ENCODE results near the gene FAF1.
A peak's percentile ranks its signal among the peaks of the same experiment; 100 is the strongest.
"Not testable (repeated sequence)": the region's sequence is repeated elsewhere in the genome, so short reads cannot be mapped to it uniquely, and the experiment has no call there.

The FAF1 gene

GRCh38 chr1:50531027-50531426 is 429.0 kb downstream of the FAF1 start:
- TF ChIP-seq CTCF (conservative IDR thresholded peaks at IDR 0.05; ENCODE audit: low read depth, low read length) = no peak
- no peak overlapping the region for H3K4me3 ChIP-seq (ENCODE audit: low read depth, low read length)
- DNase-seq (ENCODE audit: low read depth) = peak; percentile 5

GRCh38 chr1:50529510-50529909 is 430.6 kb downstream of the FAF1 start:
- H3K4me3 ChIP-seq (ENCODE audit: low read depth, low read length) = no peak overlapping the region
- no peak for DNase-seq (ENCODE audit: low read depth)
- TF ChIP-seq CTCF (conservative IDR thresholded peaks at IDR 0.05; ENCODE audit: low read depth, low read length) = no peak

- not testable (repeated sequence) for DNase-seq (ENCODE audit: low read depth); H3K4me3 ChIP-seq (ENCODE audit: low read depth, low read length)
Observed at GRCh38 chr1:50527987-50528320, 432.1 kb downstream of the FAF1 start.

- no peak for TF ChIP-seq CTCF (conservative IDR thresholded peaks at IDR 0.05; ENCODE audit: low read depth, low read length)
- H3K4me3 ChIP-seq (ENCODE audit: low read depth, low read length) = no peak overlapping the region
- DNase-seq (ENCODE audit: low read depth) = no peak
Observed at GRCh38 chr1:50527249-50527986, 432.6 kb downstream of the FAF1 start.

- no peak for TF ChIP-seq CTCF (conservative IDR thresholded peaks at IDR 0.05; ENCODE audit: low read depth, low read length)
- H3K4me3 ChIP-seq (ENCODE audit: low read depth, low read length) = no peak overlapping the region
- no peak for DNase-seq (ENCODE audit: low read depth)
Observed at GRCh38 chr1:50526431-50526830, 433.6 kb downstream of the FAF1 start.

- no peak for DNase-seq (ENCODE audit: low read depth)
- no peak for TF ChIP-seq CTCF (conservative IDR thresholded peaks at IDR 0.05; ENCODE audit: low read depth, low read length)
- H3K4me3 ChIP-seq (ENCODE audit: low read depth, low read length) = no peak overlapping the region
Observed at GRCh38 chr1:50523548-50523947, 436.5 kb downstream of the FAF1 start.

GRCh38 chr1:50522691-50523342 is 437.2 kb downstream of the FAF1 start:
- no peak for DNase-seq (ENCODE audit: low read depth)
- no peak overlapping the region for H3K4me3 ChIP-seq (ENCODE audit: low read depth, low read length)
- no peak for TF ChIP-seq CTCF (conservative IDR thresholded peaks at IDR 0.05; ENCODE audit: low read depth, low read length)
